Left forelimb (tissue), 1 donor: ENCODE results near the gene VSIG10L2.

Source experiments
- DNase-seq: peaks from one replicate; pipeline ENCODE4 v3.0.0-alpha.2; 2018; ENCODE audit warnings: low spot score

The VSIG10L2 gene

DNA sequence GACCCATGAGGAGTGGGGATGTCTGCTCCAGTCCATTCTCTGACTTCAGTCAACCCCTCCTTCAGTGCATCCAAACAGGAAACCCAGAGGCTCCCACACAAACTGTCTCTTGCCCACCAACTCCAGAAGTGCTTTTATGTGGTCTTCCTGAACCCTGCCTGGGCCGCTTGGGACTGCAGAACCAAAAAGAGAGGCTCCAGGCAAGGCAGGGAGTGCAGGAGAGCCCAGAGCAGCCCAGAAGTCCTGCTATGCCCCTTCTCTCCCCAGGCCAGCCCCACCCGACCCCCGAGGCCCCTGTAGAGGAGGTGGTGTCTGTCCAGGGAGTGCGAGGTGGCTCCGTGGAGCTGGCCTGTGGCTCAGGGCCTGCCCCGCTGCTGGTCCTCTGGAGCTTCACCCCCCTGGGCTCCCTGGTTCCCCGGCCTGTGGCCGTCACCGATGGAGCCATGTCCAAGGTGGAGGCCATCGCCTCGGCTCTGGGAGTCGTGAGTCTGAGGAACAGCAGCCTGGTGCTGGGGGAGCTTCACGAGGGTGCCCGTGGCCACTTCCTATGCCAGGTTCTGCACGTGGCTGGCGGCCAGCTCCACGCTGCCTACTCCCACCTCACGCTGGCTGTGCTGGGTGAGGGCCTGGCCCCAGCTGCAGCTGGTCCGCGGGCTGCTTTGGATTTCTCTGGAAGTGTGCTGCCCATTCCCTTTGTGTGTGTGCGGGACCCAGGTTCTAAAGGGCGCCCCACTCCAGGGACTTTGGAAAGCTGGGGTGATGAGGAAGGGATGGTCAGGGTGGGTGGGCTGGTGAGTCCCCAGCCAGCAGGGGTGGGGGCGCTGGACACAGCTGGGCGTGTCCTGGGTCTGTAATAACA, 1.8 kb downstream of the VSIG10L2 start:
- no peak for DNase-seq

DNA sequence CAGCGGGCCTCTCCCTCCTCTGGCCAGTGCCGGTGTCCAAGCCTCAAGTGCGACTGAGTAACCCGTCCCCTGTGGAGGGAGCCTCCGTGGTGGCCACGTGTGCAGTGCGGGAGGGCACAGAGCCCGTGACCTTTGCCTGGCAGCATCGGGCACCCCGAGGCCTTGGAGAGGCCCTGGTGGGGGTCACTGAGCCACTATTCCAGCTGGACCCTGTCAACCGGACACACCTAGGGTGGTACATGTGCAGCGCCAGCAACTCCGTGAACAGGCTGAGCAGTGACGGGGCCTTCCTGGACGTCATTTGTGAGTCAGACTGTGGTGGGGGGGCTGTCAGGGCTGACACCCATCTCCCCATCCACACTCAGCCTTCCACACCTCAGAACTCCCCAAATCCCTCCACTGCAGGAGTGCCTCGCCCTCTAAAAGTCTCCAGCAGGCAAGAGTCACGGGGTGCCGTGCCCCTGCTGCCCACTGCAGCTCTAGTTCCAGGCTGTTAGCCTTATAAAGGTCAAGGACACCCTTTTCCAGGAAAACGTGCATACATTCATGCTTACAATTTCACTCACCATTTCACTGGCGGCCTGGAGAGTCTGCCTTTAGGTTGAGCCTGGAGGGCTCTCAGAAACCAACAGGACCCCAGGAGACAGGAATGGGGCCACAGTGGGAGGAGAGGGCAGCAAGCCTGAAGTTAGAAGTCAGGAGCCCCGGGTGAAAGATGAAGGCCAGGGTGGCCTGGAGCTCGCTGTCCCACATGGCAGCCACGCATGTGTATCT, 2.6 kb downstream of the VSIG10L2 start:
- DNase-seq = no peak

DNA sequence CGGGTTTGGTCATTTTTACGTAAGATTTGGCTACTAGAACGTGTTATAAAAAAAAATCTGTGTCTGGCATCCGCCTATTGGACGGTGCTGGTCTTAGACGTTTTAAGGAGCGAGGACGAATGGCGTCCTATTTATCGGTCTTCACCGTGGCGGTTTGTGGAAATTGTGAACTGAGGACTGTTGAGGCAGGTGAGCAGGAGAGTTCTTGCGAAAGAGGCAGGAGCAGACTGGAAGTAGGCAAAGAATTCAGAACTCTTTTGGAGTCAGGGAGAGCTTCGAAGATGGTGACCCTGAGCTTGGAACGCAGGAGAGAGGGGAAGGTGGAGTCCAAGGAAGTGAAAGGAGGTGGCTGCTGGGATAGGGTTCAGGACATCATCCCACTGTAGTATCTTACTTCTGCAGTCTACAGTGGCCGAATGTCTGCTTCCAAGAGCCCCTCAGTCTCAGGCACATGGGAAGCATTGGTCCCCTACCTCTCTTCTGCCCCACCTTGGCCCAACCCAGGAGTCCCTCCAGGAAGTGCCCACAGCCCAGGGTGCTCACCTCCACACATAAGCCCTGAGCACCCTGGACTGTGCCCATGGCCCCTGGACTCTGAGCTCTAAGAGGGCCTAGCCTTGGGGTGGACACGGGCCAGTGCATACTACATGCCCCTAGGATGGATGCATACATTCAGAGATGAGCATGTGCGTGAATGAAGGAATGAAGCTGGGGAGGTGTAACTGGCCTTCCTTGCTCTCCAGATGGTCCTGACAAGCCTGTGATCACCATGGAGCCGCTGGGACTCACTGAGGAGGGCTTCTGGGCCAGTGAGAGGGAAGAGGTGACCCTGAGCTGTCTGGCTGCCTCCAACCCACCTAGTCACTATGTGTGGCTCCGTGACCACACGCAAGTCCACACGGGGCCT, 3.7 kb downstream of the VSIG10L2 start:
- DNase-seq = no peak

DNA sequence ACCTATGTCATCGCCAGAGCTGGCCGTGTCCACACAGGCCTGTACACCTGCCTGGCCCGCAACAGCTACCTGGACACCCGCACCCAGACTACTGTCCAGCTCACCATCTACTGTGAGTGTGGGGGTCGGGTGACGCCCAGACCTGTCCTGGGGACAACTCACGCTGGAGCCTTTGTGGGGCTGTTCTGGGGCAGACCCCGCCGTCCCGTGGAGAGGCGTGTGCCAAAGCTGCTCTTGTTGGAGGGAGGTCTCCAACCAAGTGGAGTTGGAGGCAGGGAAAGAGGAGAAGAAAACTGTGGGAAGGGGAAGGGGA, 4.3 kb downstream of the VSIG10L2 start:
- no peak for DNase-seq

DNA sequence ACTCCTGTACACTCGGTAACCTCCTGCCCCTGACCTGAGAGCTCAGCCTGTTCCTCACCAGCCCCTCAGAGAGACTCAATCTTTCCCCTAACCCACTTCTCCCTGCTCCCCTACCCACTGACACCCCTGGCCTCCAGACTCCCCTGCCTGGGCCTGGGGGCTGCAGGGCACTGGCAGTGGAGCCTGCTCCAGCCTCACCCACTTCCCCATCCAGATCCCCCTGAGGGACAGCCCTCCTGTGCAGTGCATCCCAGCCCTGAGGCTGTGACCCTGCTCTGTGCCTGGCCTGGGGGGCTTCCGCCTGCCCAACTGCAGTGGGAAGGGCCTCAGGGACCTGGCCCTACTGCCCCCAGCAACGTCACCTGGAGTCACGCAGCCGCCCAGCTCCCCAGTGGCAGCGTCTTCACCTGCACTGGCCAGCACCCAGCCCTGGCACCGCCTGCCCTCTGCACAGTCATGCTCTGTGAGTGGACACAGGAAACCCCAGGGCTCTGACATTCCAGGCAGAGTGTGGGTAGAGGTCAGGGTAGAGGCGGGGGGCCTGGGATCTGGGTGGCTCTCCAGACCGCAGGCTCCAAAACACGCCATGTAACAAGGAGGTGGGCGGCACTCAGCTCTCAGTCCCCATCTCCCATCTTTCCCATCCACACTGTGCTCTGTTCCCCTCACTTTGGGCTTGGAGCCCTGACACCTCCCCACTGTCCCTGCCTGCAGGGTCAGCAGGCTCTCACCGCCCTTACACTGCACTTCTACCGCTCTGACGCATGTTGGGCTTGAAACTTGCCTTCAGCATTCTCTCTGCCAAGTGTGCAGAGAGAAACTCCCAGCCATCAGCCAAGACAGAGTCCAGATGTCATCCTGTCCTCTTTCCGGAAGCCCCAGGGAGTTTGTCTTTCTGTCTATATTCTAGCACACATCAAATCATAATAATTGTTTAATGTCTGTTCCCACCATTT, 5.1 kb downstream of the VSIG10L2 start:
- DNase-seq = no peak

DNA sequence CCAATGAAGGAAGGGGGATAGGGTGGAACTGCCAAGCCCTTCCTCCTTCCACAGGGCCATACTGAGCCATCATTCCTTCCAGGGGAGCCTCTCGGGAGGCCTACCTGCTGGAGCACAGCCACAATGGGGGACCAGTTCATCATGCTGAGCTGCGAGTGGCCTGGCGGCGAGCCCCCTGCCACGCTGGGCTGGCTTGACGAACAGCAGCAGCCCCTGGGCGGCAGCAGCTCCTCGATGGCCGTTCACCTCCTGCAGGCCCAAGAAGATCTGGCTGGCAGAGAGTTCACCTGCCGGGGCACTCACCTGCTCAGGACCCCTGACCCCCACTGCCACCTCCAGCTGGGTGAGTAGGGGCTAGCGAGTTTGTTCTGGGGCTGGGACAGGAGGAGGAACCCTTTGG, 5.9 kb downstream of the VSIG10L2 start:
- DNase-seq = no peak

DNA sequence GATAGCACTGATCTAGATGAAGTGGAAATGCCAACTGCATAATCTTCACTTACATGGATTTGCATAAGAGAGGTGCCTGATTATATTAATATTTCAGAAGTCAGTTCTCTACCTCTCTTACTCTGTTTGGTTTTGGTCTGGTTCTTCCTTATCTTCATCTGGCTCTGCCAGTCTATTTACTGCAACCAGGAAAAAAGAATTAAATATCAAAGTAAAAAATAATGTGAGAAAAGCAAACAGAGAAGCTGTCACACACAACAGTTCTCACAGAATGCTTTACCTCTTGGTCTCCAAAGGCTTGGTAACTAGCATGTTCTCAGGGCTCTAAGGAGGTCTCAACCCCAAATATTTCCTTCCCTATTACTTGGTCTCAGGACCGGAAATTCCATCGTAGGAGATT, 6.7 kb downstream of the VSIG10L2 start:
- no peak for DNase-seq

DNA sequence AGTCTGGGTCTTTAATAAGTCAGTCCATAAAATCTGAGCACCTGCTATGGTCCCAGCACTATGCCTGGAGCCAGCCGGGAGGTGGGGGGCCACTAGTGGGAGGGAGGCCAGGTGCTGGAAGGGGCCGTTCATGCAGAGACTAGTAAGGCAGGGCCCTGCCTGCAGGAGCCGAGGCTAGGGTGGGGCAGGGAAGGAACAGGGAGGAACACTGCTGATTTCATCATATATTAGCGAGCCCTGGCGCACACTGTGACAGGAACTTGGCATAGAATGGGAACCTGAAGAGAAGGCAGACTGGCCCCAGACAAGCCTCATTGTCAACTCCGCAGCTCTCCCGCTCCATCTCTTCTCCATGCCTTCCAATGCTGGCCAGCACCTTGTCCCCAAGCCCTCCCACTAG, 7.1 kb downstream of the VSIG10L2 start:
- DNase-seq = no peak

DNA sequence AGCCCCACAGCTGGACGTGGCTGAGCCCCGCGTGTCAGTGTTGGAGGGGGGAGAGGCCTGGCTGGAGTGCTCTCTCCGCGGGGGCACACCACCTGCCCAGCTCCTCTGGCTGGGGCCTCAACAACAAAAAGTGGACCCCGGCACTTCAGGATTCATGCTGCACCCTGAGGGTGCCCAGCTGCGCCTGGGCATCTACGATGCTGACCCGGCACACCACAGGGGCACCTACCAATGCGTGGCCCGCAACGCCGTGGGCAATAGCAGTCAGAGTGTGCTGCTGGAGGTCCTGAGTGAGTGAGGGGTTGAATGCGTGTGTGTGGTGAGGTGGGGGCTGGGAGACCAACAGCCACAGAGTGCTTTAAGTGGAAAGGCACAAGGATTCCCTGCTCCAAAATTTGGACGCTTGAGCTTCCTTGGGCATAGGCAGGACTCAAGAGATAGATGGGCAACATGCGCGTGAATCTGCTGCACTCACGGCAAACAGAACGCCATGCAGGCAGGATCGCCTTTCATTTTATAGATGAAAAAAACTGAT, 7.6 kb downstream of the VSIG10L2 start:
- no peak for DNase-seq

DNA sequence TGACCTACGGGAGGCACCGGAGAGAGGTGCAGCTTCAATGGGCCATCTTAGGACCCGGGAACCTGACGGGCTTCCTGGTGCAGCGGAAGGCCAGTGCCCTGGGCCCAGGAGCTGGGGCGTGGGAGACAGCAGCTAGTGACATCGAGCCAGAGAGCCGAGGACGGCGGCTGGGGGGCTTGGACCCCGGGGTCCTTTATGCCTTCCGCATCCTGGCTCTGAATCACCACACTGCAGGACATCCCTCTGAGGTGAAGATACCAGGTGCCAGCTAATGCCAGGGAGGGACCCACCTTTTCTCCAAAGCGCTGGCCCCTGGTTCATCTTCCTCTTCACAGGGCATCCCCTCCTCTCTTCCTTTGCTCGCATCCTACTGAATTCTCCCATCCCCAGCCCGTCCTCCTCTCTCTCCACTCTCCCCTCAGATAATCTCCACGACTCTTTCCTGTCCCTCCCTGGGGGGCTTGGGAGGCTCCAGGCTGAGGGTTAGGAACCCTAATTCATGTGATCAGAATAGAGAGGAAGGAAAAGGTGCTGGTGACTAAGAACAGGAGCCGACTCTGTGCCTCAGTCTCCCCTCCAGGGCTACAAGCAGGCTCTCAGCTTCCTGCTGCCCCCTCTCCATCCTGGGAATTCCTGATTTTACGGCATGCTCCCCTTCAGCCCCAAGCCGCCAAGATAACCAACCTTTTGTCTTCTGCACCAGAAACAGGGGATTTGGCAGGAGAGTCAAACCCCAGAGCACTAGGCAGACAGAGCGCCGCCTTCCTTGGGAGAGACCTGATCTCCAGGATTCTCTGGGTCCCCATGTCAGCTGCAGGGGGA, 8.5 kb downstream of the VSIG10L2 start:
- no peak for DNase-seq

DNA sequence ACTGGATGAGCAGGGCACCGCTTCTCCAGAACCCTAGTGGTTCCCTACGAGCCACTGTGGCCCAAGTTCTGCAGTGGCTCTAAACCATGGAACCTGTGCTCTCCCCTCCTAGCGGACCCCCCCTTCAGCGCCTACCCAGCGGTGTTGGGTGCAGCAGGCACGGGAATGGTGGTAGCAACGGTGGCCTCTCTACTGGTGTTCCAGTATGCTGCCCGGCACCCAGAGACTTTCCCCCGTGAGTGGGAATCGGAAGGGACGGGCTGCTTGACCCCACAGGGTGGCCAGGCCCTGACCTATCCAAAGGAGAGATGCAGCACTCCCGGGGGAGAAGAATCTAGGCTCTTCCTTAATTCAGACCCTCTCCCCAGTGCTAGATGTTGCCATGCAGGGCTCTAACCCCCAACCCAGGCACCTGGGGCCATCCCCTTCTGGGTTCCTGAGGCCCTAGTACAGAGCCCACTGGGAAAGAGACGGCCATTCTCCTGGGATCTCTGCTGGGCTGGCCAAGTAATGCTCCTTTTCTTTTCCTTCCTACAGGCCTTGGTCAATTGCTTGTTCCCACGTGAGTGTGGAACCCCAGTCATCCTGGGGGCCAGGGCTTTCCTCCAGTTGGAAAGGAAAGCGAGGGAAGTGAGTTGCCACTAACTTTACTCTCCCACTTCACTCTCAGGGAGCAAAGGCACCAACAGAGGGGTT, 9.2 kb downstream of the VSIG10L2 start:
- no peak for DNase-seq

DNA sequence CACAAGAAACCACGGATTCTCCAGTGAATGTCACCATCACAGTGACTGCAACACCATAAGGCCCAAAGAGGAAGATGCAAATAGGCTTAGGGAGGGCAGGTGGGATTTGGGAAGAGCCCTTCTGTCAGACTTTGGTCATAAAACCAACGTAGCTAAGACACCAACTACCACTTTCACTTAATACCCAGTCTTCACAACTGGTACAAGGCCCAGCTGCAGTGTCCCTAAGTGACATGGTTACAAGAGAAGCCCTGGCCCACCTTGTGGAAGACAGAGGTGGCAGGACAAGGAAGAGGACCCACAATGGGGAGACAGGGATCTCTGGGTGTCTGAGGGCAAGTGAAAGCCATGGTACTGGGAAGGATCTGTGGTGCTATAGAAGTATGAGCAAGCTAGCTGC, 10.0 kb downstream of the VSIG10L2 start:
- DNase-seq = no peak

DNA sequence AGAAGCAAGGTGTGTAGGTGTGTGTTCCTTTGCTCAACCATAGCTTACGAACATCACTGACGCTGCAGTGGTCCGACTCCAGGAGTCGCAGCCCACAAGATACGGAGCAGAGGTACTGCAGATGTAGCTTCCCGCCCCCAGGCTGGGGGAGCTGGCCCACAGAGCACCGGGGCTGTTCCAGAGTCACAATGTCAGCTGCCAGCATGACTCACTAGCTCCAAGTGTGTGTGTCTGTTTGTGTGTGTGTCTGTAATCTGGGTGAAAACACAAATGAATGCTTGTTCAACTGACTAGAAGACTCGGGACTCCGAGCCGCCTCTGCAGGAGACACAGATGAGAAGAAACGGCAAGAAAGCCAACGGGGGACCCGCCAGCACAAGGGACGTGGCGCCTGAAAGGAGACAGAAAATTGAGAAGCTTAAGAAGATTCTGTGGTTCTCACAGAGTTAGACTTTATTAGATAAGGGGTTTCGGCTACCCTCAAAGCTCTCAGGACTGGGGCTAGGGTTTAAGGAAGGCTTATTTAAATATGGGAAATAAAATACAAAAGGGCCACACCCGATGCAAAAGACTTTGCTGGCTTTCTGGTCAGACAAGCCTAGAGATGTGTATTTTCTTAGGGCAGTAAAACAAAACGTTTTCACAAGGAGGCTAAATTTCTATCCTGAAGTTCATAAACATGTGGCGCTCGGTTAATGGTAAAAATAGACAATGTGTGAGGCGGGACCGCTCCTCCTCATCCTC, 10.7 kb downstream of the VSIG10L2 start:
- DNase-seq = peak; percentile 60

DNA sequence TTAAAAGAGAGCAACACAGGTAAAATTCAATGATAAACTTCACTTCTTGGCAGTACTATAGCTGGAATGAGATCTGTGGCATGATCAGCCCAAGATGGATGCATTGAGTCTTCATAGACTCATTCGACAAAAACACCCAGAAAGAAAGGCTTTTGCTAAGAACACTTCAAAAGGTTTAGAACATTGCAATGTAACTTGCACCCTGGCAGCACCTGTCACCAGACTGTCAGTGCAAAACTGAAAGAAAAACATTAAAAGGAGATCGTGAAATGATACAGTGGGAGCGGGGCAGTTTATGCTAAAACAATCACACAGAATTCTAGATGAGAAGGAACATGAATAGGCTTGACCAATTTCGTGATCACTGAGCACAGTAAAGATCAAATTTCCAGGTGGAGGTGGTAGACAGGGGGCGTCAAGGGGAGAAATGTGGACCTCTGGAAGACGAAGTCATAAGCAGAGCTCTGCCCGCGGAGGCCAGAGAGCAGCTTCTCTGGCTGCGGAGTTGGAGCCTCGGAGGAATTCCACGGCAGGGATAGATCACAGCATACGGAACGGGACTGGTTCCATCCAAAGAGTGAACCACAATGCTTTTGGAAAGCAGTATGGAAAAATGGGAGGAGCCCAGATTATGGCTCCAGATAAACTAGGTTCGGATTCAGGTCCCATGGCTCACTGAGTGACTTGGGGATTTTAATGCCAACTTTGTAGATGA, 11.9 kb downstream of the VSIG10L2 start:
- DNase-seq = no peak

DNA sequence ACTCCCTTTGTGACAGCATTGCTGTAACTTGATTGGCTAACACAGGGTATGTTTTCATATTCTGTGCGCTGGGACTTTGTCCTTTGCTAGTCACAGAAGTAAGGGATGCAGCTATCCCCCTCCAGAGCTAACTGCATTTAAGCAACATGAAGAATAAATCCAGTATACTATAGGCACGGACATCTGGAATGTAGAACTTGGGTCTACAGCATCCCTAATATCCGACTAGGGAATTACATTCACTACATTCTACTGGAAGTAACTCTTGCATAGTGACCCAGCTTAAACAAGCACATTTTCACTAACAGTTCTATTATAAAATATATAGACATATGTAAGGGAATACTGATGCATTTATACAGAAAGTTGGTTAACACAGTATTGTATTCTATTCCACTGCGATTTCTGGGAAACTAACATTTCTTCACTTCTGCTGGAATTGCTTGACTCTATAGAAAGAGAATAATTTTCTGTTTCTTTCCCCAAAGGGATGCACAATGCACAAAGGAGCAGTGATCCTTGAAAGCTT, 13.1 kb downstream of the VSIG10L2 start:
- DNase-seq = no peak

DNA sequence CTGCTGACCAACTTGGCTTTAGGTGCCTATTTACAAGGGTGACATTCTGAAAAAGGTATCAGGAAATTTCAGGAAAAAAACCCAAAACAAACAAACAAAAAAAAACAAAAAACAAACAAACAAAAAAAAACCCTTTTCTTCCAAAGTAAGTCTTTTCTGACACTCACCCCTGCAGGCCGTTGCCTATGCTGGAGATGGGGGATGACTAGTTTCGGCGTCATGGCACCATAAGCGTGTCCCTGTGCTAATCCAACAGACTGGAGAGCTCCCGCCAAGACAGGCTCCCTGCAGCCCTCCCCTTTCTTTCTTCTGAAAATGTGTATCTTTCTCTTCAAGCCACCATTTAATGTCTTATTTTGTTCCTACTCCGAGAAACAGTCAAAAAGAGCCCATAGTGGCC, 13.7 kb downstream of the VSIG10L2 start:
- no peak for DNase-seq

DNA sequence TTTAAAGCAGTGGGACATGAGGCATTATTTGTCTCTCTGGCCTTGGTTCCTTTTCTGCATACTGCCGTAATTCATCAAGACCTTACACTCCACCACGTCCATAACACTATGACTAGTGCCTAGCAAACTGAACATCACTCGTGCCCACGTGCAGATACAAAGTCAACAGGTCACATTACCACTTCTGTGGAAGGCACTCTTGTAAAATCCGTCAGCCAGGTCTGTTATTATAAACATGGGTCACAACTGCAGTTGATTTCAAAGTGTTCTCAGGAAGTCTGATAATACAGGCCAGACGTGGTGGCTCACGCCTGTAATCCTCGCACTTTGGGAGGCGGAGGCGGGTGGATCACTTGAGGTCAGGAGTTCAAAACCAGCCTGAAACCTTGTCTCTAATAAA, 14.1 kb downstream of the VSIG10L2 start:
- no peak for DNase-seq

DNA sequence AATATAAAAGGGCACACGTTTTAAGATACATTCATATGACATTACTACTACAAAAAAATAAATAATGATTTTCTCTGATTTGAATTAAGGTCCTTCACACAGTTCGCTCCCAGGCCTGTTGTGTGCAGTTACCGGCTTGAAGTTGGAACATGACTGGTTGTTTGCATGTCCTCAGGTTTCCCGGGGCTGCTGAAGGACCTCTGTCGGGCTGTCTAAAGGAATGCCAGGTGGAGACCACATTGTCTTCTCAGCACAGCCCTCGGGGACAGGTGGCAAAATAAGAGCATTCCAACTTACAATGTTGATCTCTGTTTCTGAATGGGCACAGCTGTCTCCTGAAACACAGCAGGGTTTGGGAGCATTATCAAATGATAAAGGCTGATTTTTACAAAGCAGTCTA, 14.9 kb downstream of the VSIG10L2 start:
- no peak for DNase-seq
